ENCODE data around the gene FBXL7.

Gene FBXL7

GRCh38 chr5:15722305-15722704, 222.3 kb downstream of the FBXL7 start:
- no peak for DNase-seq

- no peak for DNase-seq
Observed at GRCh38 chr5:15727375-15727774, 227.4 kb downstream of the FBXL7 start.

- no peak for DNase-seq
Observed at GRCh38 chr5:15728811-15729210, 228.8 kb downstream of the FBXL7 start.

- no peak for DNase-seq
Observed at GRCh38 chr5:15731699-15732098, 231.7 kb downstream of the FBXL7 start.

GRCh38 chr5:15734058-15734457, 234.1 kb downstream of the FBXL7 start:
- no peak for DNase-seq

GRCh38 chr5:15737036-15737821, 237.2 kb downstream of the FBXL7 start:
- no peak for DNase-seq

GRCh38 chr5:15737871-15738664, 238.1 kb downstream of the FBXL7 start:
- DNase-seq, result no peak

- DNase-seq, result no peak
Observed at GRCh38 chr5:15740383-15740782, 240.4 kb downstream of the FBXL7 start.

GRCh38 chr5:15741591-15741990, 241.6 kb downstream of the FBXL7 start:
- no peak for DNase-seq

- DNase-seq, result no peak
Observed at GRCh38 chr5:15746833-15747232, 246.9 kb downstream of the FBXL7 start.

- DNase-seq, result no peak
Observed at GRCh38 chr5:15748266-15748665, 248.3 kb downstream of the FBXL7 start.

GRCh38 chr5:15752663-15753285, 252.8 kb downstream of the FBXL7 start:
- DNase-seq, result no peak

- no peak for DNase-seq
Observed at GRCh38 chr5:15753752-15754151, 253.8 kb downstream of the FBXL7 start.

- DNase-seq, result no peak
Observed at GRCh38 chr5:15757103-15757502, 257.1 kb downstream of the FBXL7 start.

- DNase-seq, result no peak
Observed at GRCh38 chr5:15757619-15758018, 257.6 kb downstream of the FBXL7 start.

GRCh38 chr5:15762668-15763067, 262.7 kb downstream of the FBXL7 start:
- no peak for DNase-seq

- DNase-seq, result no peak
Observed at GRCh38 chr5:15763754-15764153, 263.8 kb downstream of the FBXL7 start.

GRCh38 chr5:15768936-15769335, 269.0 kb downstream of the FBXL7 start:
- DNase-seq, result no peak

GRCh38 chr5:15772131-15772530, 272.2 kb downstream of the FBXL7 start:
- DNase-seq, result no peak

GRCh38 chr5:15774632-15775031, 274.7 kb downstream of the FBXL7 start:
- no peak for DNase-seq

- no peak for DNase-seq
Observed at GRCh38 chr5:15776346-15776745, 276.4 kb downstream of the FBXL7 start.

- no peak for DNase-seq
Observed at GRCh38 chr5:15783734-15784133, 283.8 kb downstream of the FBXL7 start.

GRCh38 chr5:15785531-15785981, 285.6 kb downstream of the FBXL7 start:
- no peak for DNase-seq

- DNase-seq, result no peak
Observed at GRCh38 chr5:15786326-15786725, 286.3 kb downstream of the FBXL7 start.
